Ectodermal cell (in vitro differentiated cells): ENCODE results near the gene NLRP3.

ENCODE experiments used
- H3K27ac ChIP-seq: 2 replicates; pipeline ENCODE4 v1.7.0; 2013; ENCODE audit warnings: mild to moderate bottlenecking, low read depth, low read length; ENCODE audit not compliant: insufficient read depth, poor library complexity, severe bottlenecking
- H3K27me3 ChIP-seq: 2 replicates; pipeline ENCODE4 v1.7.0; 2013; ENCODE audit warnings: mild to moderate bottlenecking, low read length; ENCODE audit not compliant: insufficient read depth, control insufficient read depth, poor library complexity, severe bottlenecking
- H3K36me3 ChIP-seq: one replicate; pipeline ENCODE4 v1.7.0; 2013; ENCODE audit warnings: low read length; ENCODE audit not compliant: control insufficient read depth, insufficient read depth
- H3K4me1 ChIP-seq: one replicate; pipeline ENCODE4 v1.7.0; 2013; ENCODE audit warnings: low read length; ENCODE audit not compliant: control insufficient read depth, insufficient read depth
- H3K4me3 ChIP-seq: 2 replicates; pipeline ENCODE4 v1.7.0; 2013; ENCODE audit warnings: low read depth, low read length, control low read depth; ENCODE audit not compliant: insufficient read depth
- H3K9me3 ChIP-seq: 2 replicates; pipeline ENCODE4 v1.7.0; 2013; ENCODE audit warnings: mild to moderate bottlenecking, low read length, moderate library complexity; ENCODE audit not compliant: control insufficient read depth
- WGBS, 2 experiments: methylation state at CpG; one replicate each; pipeline ENCODE4 v1.1.7; 2013; ENCODE audit warnings: missing lambda C conversion rate in 2 of 2; 5-methylcytosine and 5-hydroxymethylcytosine counted together

Gene NLRP3

GRCh38 chr1:247435759-247436147 lies 19.8 kb downstream of the NLRP3 start:
- H3K27me3 ChIP-seq: no peaks in the 10 kb centered on the region
- no peaks in the 10 kb centered on the region for H3K9me3 ChIP-seq
- WGBS, 2 experiments: 96% methylated on average over 3 of the region's 3 CpGs
- no peaks in the 10 kb centered on the region for H3K4me1 ChIP-seq
- H3K36me3 ChIP-seq: no peaks in the 10 kb centered on the region
- H3K27ac ChIP-seq: no peak overlapping the region
- H3K4me3 ChIP-seq: no peak overlapping the region

- H3K4me3 ChIP-seq: no peak overlapping the region
- H3K27me3 ChIP-seq: no peaks in the 10 kb centered on the region
- H3K4me1 ChIP-seq: no peaks in the 10 kb centered on the region
- H3K27ac ChIP-seq: no peak overlapping the region
- 86 to 89% methylated on average over 16 to 17 of the region's 17 CpGs for WGBS, 2 experiments
- H3K36me3 ChIP-seq: no peaks in the 10 kb centered on the region
- no peaks in the 10 kb centered on the region for H3K9me3 ChIP-seq
Observed at GRCh38 chr1:247437551-247438505, 21.9 kb downstream of the NLRP3 start.

- Histone ChIP-seq H3K9me3 (no peaks in the 10 kb centered on the region), H3K4me3 (no peak overlapping the region), H3K36me3 (no peaks in the 10 kb centered on the region), H3K4me1 (no peaks in the 10 kb centered on the region), H3K27ac (no peak overlapping the region), H3K27me3 (no peaks in the 10 kb centered on the region)
- WGBS, 2 experiments: 63 to 67% methylated on average over 6 of the region's 6 CpGs
Observed at GRCh38 chr1:247440001-247440620, 24.1 kb downstream of the NLRP3 start.

DNA sequence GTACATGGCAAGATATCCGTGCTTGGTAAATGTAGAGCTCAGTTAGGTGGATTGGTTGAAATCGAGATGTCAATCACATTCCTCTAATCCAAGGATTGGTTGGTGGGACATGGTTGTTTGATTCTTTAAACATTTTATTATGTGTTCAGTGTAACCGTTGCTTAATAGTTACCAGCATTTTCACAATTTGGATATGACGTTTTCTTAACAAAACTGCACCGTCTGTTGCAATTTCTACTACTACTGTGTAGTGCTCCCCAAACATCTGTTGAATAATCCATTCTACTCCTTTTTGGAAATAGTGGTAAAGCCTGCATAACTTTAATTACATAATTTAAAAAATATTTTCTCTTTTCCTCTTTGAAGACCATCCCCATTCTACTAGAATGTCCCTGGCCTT lies 25.6 kb downstream of the NLRP3 start:
- no peaks in the 10 kb centered on the region for H3K9me3 ChIP-seq
- WGBS, 2 experiments: 75 to 83% methylated on average over 4 to 5 of the region's 5 CpGs
- H3K27ac ChIP-seq: no peak overlapping the region
- H3K4me3 ChIP-seq: no peak overlapping the region
- no peaks in the 10 kb centered on the region for H3K4me1 ChIP-seq
- no peaks in the 10 kb centered on the region for H3K36me3 ChIP-seq
- no peaks in the 10 kb centered on the region for H3K27me3 ChIP-seq

GRCh38 chr1:247442164-247442563 lies 26.2 kb downstream of the NLRP3 start:
- Histone ChIP-seq H3K36me3 (no peaks in the 10 kb centered on the region), H3K4me1 (no peaks in the 10 kb centered on the region), H3K4me3 (no peak overlapping the region), H3K27ac (no peak overlapping the region), H3K9me3 (no peaks in the 10 kb centered on the region), H3K27me3 (no peaks in the 10 kb centered on the region)
- WGBS, 2 experiments: 69 to 73% methylated on average over 4 of the region's 4 CpGs

DNA sequence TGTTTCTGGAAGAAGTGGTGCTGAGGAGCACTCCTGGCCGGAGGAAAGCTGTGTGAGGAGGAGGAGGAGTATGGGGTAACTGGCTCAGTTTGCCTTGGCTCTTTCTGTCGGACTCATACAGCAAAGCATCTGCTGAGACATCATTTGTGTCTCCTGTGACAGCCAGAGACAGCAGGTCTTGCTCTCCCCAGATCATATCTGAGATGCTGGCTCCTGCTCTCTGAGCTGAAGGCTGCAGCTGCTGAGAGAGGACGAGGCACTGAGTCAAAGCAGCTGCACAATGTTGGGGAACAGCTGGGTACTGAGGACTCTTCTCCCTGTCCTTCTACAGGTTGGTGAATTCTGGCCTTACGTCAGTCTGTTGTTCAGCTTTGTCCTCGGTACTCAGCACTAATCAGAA lies 27.7 kb downstream of the NLRP3 start:
- 79 to 81% methylated on average over 5 of the region's 5 CpGs for WGBS, 2 experiments
- H3K4me1 ChIP-seq: no peaks in the 10 kb centered on the region

GRCh38 chr1:247444571-247444970 lies 28.6 kb downstream of the NLRP3 start:
- Histone ChIP-seq H3K27me3 (no peaks in the 10 kb centered on the region), H3K36me3 (no peaks in the 10 kb centered on the region), H3K4me1 (no peaks in the 10 kb centered on the region), H3K27ac (no peak overlapping the region), H3K4me3 (no peak overlapping the region), H3K9me3 (no peaks in the 10 kb centered on the region)
- WGBS, 2 experiments: 85 to 88% methylated on average over 6 of the region's 6 CpGs

More for the DNA sequence above, 27.7 kb downstream of the NLRP3 start:
- H3K27ac ChIP-seq: no peak overlapping the region
- H3K27me3 ChIP-seq: no peaks in the 10 kb centered on the region
- no peak overlapping the region for H3K4me3 ChIP-seq
- H3K36me3 ChIP-seq: no peaks in the 10 kb centered on the region
- no peaks in the 10 kb centered on the region for H3K9me3 ChIP-seq

DNA sequence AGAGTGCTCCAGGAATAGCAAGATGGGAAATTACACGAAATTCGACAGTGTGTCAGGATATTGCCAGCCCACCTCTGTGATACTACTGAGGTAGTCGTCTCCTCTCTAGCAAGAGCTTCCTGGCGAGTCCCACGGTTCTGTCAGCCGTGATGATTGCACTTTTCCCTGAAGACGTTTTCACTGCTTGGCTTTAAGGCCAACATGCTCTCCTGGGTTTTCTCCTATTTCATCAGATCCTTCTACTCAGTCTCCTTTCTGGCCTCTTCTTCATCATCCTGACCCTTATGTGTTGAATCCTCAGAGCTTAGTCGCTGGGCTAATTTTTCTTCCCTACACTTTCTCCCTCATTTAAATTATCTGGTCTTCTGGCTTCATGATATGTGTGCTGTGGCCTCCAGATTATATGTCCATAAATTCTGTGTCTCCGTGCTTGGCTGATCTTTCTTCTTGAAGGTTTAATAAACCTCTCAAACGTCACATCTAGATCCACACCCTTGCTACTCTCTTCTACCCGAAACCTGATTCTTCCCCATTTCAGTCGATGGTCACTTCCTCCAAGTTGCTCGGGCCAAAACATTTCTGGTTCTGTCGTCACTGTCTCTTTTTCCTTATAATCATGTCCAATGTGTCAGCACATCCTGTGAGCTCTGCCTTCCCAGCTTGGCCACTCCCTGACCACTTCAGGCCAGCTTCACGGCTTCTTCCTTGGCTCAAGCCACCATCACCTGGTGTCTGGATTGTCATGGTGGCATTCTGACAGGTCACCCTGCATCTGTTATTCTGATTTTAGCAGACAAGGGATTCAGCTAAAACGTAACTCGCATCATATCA lies 29.8 kb downstream of the NLRP3 start:
- Histone ChIP-seq H3K9me3 (no peaks in the 10 kb centered on the region), H3K36me3 (no peaks in the 10 kb centered on the region), H3K4me3 (no peak overlapping the region), H3K4me1 (no peaks in the 10 kb centered on the region), H3K27me3 (no peaks in the 10 kb centered on the region), H3K27ac (no peak overlapping the region)
- 86 to 87% methylated on average over 17 of the region's 17 CpGs for WGBS, 2 experiments

DNA sequence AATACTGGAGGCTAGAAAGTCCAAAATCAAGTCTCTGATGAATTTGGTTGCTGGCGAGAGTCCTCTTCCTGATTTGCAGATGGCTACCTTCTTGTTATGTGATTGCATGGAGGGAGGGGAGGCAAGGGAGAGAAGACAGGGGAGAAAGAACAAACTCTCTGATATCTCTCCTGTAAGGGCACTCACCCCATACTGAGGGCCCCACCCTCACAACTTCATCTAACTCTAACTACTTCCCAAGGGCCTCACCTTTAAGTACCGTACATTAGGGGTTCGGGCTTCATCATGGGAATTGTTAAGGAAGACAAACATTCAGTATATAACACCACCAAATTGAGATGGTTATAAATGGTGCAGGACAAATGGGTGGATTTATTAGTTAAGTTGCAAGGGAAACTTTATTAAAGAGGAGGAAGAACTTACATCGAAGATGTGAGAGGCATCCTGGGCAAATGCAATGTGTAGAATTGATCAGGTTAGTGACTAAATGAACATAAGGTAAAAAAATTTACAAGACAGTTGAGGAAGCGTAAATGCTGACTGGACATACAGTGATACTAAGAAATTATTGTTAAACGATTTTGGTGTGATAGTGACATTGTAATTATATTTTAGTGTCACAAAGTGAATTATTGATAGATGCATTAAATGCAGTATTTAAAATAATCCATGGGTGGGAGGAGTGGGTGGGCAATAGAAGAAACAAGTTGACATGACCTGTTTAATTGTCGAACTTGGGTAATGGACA lies 31.4 kb downstream of the NLRP3 start:
- Histone ChIP-seq H3K27ac (no peak overlapping the region), H3K9me3 (no peaks in the 10 kb centered on the region), H3K27me3 (no peaks in the 10 kb centered on the region), H3K4me3 (peak overlapping the region; percentile 32), H3K36me3 (no peaks in the 10 kb centered on the region), H3K4me1 (no peaks in the 10 kb centered on the region)
- 91 to 94% methylated on average over 5 to 6 of the region's 7 CpGs for WGBS, 2 experiments
